IPS DF 6.9 (cell line): Measurements from ENCODE around the gene RXRA.

Source experiments
- DNase-seq: peaks from one replicate; pipeline ENCODE4 v3.0.0-alpha.2; 2013; ENCODE audit warnings: low read depth, low spot score
- H3K27ac ChIP-seq: one replicate; pipeline ENCODE4 v1.5.1; 2013; ENCODE audit warnings: low read length, control low read depth
- H3K27me3 ChIP-seq: 2 replicates; pipeline ENCODE4 v1.6.1; 2013; ENCODE audit warnings: mild to moderate bottlenecking, low read length; ENCODE audit not compliant: control insufficient read depth, insufficient read depth
- H3K36me3 ChIP-seq: 2 replicates; pipeline ENCODE4 v1.6.1; 2013; ENCODE audit warnings: low read length; ENCODE audit not compliant: control insufficient read depth, insufficient read depth
- H3K4me1 ChIP-seq: 2 replicates; pipeline ENCODE4 v1.6.1; 2013; ENCODE audit warnings: low read length; ENCODE audit not compliant: control insufficient read depth, insufficient read depth
- H3K4me3 ChIP-seq: 2 replicates; pipeline ENCODE4 v1.5.1; 2013; ENCODE audit warnings: mild to moderate bottlenecking, low read length
- H3K9me3 ChIP-seq: 2 replicates; pipeline ENCODE4 v1.6.1; 2013; ENCODE audit warnings: low read length, inconsistent platforms; ENCODE audit not compliant: control insufficient read depth, insufficient read depth
- WGBS: extraction: QIAGEN DNeasy Blood & Tissue Kit; methylation state at CpG from one replicate; pipeline ENCODE4 v1.1.7; 2013; ENCODE audit warnings: mixed read lengths, missing lambda C conversion rate; ENCODE audit not compliant: insufficient read length, insufficient coverage; 5-methylcytosine and 5-hydroxymethylcytosine counted together

RXRA gene

DNA sequence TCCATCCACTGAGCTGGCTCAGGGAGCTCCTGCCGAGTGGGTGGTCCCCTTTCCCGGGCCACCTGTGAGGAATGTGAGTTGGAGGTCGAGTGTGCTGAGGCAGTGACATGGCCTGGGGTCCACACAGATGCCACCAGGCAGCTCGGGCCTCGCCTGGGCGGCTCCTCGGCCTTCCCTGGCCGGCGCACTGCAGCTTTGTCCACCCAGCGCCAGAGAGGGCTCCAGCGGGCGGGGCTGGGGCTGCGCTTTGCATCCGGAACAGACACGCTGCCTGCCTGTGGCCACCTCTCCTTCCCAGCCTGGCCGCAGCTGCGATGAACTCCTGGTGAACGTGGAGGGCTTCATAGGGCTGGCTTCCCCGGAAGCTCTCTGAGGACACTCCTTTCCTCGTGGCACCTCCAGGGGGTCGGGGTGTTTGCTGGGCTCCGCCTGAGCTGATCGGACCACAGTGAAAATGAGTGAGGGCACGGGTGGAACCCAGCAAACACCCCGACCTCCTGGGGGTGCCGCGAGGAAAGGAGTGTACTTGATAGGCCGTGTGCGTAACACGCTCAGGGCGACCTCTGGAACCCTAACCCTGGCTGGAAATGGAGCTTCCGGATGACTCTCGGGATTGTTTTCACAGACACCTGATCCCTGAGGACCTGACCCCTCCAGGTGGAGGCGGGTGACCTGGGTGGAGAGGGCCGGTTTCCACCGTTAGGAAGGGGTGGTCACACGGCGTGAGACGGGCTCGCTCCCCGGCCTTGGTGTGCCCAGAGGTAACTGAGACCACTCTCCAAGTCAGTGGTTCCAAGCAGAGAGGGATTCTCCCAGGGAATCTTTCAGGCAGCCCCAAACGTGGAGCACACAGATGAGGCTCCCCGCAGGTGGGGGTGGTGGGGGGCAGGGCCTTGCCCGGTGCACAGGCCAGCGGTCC is 31.8 kb upstream of the RXRA start:
- H3K4me1 ChIP-seq = peaks cover 4% of the 10 kb centered on the region; the same call in 1 of the 2 replicates
- WGBS = no CpG with 5 or more reads among the region's 45 CpGs
- no peaks in the 10 kb centered on the region for H3K9me3 ChIP-seq
- no peak for DNase-seq
- no peaks in the 10 kb centered on the region for H3K36me3 ChIP-seq
- no peak overlapping the region for H3K27ac ChIP-seq
- no peaks in the 10 kb centered on the region for H3K27me3 ChIP-seq
- no peak overlapping the region; the same call in 1 of the 2 replicates for H3K4me3 ChIP-seq

DNA sequence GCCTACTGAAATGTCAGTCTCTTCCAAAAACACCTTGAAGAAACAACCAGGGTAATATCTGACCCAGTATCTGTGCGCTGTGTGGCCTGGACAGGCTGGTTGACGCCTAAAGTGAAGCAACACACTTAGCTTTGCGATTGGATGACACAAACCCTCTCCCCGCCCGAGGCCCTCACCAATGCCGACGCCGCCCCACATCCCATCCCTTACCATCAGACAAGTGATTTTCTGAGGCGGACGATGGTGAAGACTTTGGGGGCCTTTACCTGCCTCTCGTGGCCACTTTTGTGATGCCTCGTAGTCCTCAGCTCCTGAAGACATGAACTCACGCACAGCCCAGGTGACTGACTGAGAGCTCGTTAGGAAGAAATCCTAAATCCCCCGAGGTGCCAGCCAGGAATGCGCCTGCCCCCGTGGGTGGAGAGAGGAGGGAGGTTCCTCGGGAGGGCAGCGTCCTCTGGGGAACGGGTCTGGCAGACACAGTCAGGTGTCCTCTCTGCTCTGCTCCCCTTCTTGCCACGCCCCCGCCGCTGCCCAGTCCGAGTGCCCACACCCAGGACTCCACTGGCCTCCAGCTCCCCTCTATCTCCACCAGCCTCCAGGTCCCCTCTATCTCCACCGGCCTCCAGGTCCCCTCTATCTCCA is 31.0 kb upstream of the RXRA start:
- Histone ChIP-seq H3K4me1 (peaks cover 4% of the 10 kb centered on the region; the same call in 1 of the 2 replicates), H3K27ac (no peak overlapping the region), H3K9me3 (no peaks in the 10 kb centered on the region), H3K4me3 (no peak overlapping the region), H3K36me3 (no peaks in the 10 kb centered on the region), H3K27me3 (no peaks in the 10 kb centered on the region)
- DNase-seq = no peak
- no CpG with 5 or more reads among the region's 25 CpGs for WGBS

DNA sequence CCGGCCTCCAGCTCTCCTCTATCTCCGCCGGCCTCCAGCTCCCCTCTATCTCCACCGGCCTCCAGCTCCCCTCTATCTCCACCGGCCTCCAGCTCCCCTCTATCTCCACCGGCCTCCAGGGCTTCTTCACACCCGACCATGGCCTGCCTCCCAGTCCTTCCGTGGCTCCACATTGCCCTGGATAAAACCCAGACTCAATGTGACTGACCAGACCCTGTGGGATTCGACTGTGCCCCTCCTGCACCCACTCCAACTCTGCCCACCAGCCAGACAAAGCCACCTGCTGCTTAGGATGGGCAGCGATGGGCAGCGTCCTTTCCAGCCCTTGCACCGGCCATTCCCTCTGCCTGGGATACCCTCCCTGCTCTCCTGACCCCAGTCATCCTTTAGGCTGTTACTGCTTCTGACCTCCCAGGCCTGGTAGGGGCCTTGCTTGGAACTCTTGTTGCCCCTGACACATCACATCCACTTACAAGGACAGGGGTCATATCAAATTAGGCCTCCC is 30.5 kb upstream of the RXRA start:
- H3K9me3 ChIP-seq = no peaks in the 10 kb centered on the region
- no peak for DNase-seq
- no peak overlapping the region for H3K27ac ChIP-seq
- peaks cover 4% of the 10 kb centered on the region; the same call in 1 of the 2 replicates for H3K4me1 ChIP-seq
- no peaks in the 10 kb centered on the region for H3K36me3 ChIP-seq
- WGBS = no CpG with 5 or more reads among the region's 12 CpGs
- H3K4me3 ChIP-seq = no peak overlapping the region
- no peaks in the 10 kb centered on the region for H3K27me3 ChIP-seq

DNA sequence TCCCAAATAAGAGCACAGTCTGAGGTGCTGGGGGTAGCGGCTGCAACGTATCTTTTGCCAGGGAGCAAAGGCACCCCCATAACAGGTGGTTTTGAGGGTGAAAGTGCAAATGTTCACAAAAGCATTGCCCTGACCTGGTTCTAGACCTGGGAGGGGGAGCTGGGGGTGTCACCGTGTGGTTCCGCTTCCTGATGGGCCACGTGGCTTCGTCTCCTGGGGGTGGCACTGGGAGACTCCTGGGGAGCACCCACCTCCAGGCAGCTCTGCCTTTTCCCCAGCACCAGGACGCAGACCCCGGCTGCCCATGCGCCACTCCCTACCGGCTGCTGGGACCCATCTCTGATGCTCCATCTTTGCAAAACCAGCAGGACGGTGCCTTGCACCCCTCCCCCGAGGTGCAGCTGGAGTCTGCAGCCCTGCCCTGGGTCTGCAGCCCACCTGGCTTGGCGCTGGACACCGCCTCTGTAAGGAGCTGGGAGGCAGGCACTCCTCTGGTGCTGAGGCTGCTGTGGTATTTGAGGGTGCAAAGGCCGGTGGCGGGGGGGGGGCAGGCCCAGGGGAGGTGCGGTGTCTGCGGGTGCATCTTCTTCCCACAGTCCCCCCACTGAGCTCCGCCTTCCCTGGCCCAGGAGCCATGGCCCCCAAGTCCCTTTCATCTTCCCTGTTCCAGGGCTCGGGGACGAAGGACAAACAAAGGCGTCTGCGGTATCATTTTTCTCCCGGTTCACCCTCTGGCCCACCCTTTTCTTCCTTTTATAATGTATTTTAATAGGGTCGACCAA is 29.8 kb upstream of the RXRA start:
- DNase-seq = no peak
- no peak overlapping the region for H3K4me3 ChIP-seq
- H3K27ac ChIP-seq = no peak overlapping the region
- no peaks in the 10 kb centered on the region for H3K27me3 ChIP-seq
- H3K9me3 ChIP-seq = no peaks in the 10 kb centered on the region
- no CpG with 5 or more reads among the region's 25 CpGs for whole genome bisulfite sequencing
- peaks cover 4% of the 10 kb centered on the region; the same call in 1 of the 2 replicates for H3K4me1 ChIP-seq
- no peaks in the 10 kb centered on the region for H3K36me3 ChIP-seq

DNA sequence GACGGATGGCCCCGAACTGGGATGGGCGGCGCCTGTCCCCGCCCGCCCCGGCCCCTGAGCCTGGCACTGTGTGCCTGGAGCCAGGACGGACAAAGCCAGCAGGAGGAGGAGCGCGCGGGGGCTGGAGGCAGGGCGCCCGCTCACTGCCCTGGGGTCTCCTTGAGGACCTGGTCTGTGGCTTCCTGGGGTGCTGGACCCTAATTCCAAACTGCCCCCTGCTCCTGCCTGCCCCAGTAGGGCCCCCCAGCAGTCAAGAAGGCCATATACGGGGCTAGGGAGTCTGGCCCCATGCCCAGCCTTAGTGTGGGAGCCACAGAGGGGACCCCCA is 29.2 kb upstream of the RXRA start:
- peaks cover 4% of the 10 kb centered on the region; the same call in 1 of the 2 replicates for H3K4me1 ChIP-seq
- WGBS = no CpG with 5 or more reads among the region's 14 CpGs
- H3K4me3 ChIP-seq = no peak overlapping the region
- H3K27me3 ChIP-seq = no peaks in the 10 kb centered on the region
- H3K36me3 ChIP-seq = no peaks in the 10 kb centered on the region
- H3K9me3 ChIP-seq = no peaks in the 10 kb centered on the region
- H3K27ac ChIP-seq = no peak overlapping the region
- DNase-seq = no peak

DNA sequence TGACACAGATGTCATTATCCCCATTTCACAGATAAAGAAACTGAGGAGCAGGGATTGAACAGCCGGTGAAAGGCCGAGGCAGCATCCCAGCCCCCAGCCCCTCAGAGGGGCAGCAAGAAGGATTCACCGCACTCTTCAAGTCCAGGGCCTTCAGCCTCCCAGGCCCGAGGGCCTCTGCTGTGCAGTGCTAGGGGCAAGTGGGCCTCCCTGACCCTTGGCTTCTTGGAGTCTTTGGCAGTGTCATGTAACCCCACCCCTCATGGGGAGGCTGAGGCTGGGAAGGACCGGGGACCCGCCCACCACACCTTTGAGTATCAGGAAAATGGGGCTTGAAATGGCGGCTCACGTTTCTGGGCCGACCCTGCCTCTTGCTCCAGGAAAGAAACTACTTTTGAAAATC is 28.7 kb upstream of the RXRA start:
- peaks cover 4% of the 10 kb centered on the region; the same call in 1 of the 2 replicates for H3K4me1 ChIP-seq
- no CpG with 5 or more reads among the region's 9 CpGs for WGBS

DNA sequence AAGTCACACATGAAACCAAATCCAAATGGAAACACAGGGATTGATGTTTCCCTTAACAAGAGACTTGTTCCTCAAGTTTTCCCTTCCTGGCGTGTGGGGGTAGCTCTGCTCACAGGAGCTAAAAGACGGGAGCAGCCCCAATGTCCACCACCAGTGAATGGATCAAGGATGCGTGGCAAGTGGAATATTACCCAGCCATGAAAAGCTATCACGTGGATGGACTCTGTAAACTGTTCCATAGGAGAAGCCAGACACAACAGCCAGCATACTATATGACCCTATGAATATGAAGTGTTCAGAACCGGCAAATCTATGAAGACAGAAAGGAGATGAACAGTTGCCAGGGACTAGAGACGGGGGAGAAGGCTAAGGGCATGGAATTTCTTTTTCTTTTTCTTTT is 28.3 kb upstream of the RXRA start:
- H3K27me3 ChIP-seq = no peaks in the 10 kb centered on the region
- H3K9me3 ChIP-seq = no peaks in the 10 kb centered on the region
- H3K4me1 ChIP-seq = peaks cover 4% of the 10 kb centered on the region; the same call in 1 of the 2 replicates
- no peak overlapping the region for H3K4me3 ChIP-seq
- no peak overlapping the region for H3K27ac ChIP-seq
- DNase-seq = no peak
- no peaks in the 10 kb centered on the region for H3K36me3 ChIP-seq
- no CpG with 5 or more reads among the region's 6 CpGs for WGBS

More for the DNA sequence above, 28.7 kb upstream of the RXRA start:
- no peaks in the 10 kb centered on the region for H3K9me3 ChIP-seq
- no peak overlapping the region for H3K4me3 ChIP-seq
- no peaks in the 10 kb centered on the region for H3K36me3 ChIP-seq
- H3K27ac ChIP-seq = no peak overlapping the region
- no peak for DNase-seq
- H3K27me3 ChIP-seq = no peaks in the 10 kb centered on the region

DNA sequence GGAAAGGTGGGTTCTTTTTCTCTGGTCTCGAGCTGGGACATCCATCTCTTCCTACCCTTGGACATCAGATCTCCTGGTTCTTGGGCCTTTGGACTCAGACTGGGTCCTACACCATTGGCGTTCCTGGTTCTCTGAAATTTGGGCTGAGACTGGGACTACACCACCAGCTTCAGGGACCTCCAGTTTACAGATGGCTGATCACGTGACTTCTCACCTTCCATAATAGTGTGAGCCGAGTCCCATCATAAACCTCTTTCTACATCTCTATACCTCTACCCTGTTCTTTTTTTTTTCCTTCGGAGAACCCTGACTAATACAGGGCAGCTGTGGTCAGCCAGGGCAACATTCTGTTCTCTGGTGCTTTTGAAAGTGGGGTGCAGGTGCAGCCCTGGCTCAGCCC is 27.2 kb upstream of the RXRA start:
- Histone ChIP-seq H3K4me3 (no peak overlapping the region), H3K4me1 (peaks cover 1% of the 10 kb centered on the region; the same call in 1 of the 2 replicates), H3K27ac (no peak overlapping the region), H3K9me3 (no peaks in the 10 kb centered on the region), H3K27me3 (no peaks in the 10 kb centered on the region), H3K36me3 (no peaks in the 10 kb centered on the region)
- no CpG with 5 or more reads among the region's 5 CpGs for WGBS
- DNase-seq = no peak

DNA sequence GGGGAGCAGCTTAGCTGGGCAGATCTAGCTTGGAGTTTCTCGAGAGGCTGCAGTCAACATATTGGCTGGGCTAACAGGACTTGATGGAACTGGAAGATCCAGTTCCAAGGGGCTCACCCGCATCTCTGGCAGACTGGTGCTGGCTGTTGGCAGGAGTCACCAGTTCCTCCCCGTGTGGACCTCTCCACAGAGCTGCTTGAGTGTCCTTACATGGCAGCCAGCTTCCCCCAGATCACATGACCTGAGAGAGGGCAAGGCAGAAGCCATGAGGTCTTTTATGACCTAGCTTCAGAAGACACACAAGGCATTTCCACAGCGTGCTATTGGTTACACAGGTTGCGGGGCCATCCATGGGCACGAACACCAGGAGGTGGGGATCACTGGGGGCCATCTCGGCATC is 26.4 kb upstream of the RXRA start:
- Histone ChIP-seq H3K27ac (no peak overlapping the region), H3K4me3 (no peak overlapping the region), H3K4me1 (no peaks in the 10 kb centered on the region), H3K9me3 (no peaks in the 10 kb centered on the region), H3K27me3 (no peaks in the 10 kb centered on the region), H3K36me3 (no peaks in the 10 kb centered on the region)
- WGBS = no CpG with 5 or more reads among the region's 7 CpGs
- DNase-seq = no peak
